ENCODE data around the gene EFEMP1.

Gene EFEMP1

GRCh38 chr2:55876429-55877086 lies 47.0 kb downstream of the EFEMP1 start:
- Histone ChIP-seq H3K4me1 (ENCODE audit: control insufficient read depth, insufficient read depth, low read length) (no peaks in the 10 kb centered on the region), H3K9ac (ENCODE audit: low read depth, low read length) (no peak overlapping the region), H3K9me3 (ENCODE audit: control insufficient read depth, insufficient read depth, low read length) (no peaks in the 10 kb centered on the region), H3K27me3 (ENCODE audit: control insufficient read depth, insufficient read depth, low read length) (no peaks in the 10 kb centered on the region), H3K4me3 (ENCODE audit: low read depth, low read length) (no peak overlapping the region), H3K36me3 (ENCODE audit: control insufficient read depth, insufficient read depth, low read length) (no peaks in the 10 kb centered on the region)

- Histone ChIP-seq H3K27me3 (ENCODE audit: control insufficient read depth, insufficient read depth, low read length) (no peaks in the 10 kb centered on the region), H3K4me3 (ENCODE audit: low read depth, low read length) (no peak overlapping the region), H3K9me3 (ENCODE audit: control insufficient read depth, insufficient read depth, low read length) (no peaks in the 10 kb centered on the region), H3K36me3 (ENCODE audit: control insufficient read depth, insufficient read depth, low read length) (no peaks in the 10 kb centered on the region), H3K9ac (ENCODE audit: low read depth, low read length) (no peak overlapping the region), H3K4me1 (ENCODE audit: control insufficient read depth, insufficient read depth, low read length) (no peaks in the 10 kb centered on the region)
Measured at GRCh38 chr2:55875434-55876135, 48.0 kb downstream of the EFEMP1 start.

- no peaks in the 10 kb centered on the region for H3K9me3 ChIP-seq (ENCODE audit: control insufficient read depth, insufficient read depth, low read length)
- no peaks in the 10 kb centered on the region for H3K36me3 ChIP-seq (ENCODE audit: control insufficient read depth, insufficient read depth, low read length)
- no peaks in the 10 kb centered on the region for H3K27me3 ChIP-seq (ENCODE audit: control insufficient read depth, insufficient read depth, low read length)
- no peak overlapping the region for H3K9ac ChIP-seq (ENCODE audit: low read depth, low read length)
- H3K4me3 ChIP-seq (ENCODE audit: low read depth, low read length) = no peak overlapping the region
- H3K4me1 ChIP-seq (ENCODE audit: control insufficient read depth, insufficient read depth, low read length) = no peaks in the 10 kb centered on the region
Measured at GRCh38 chr2:55874338-55874737, 49.2 kb downstream of the EFEMP1 start.

- Histone ChIP-seq H3K4me3 (ENCODE audit: low read depth, low read length) (no peak overlapping the region), H3K9me3 (ENCODE audit: control insufficient read depth, insufficient read depth, low read length) (no peaks in the 10 kb centered on the region), H3K36me3 (ENCODE audit: control insufficient read depth, insufficient read depth, low read length) (no peaks in the 10 kb centered on the region), H3K9ac (ENCODE audit: low read depth, low read length) (no peak overlapping the region), H3K27me3 (ENCODE audit: control insufficient read depth, insufficient read depth, low read length) (no peaks in the 10 kb centered on the region), H3K4me1 (ENCODE audit: control insufficient read depth, insufficient read depth, low read length) (no peaks in the 10 kb centered on the region)
Measured at GRCh38 chr2:55871637-55872036, 51.9 kb downstream of the EFEMP1 start.

GRCh38 chr2:55869637-55870325 lies 53.8 kb downstream of the EFEMP1 start:
- H3K9me3 ChIP-seq (ENCODE audit: control insufficient read depth, insufficient read depth, low read length) = no peaks in the 10 kb centered on the region
- H3K4me1 ChIP-seq (ENCODE audit: control insufficient read depth, insufficient read depth, low read length) = no peaks in the 10 kb centered on the region
- H3K4me3 ChIP-seq (ENCODE audit: low read depth, low read length) = no peak overlapping the region
- H3K36me3 ChIP-seq (ENCODE audit: control insufficient read depth, insufficient read depth, low read length) = no peaks in the 10 kb centered on the region
- H3K9ac ChIP-seq (ENCODE audit: low read depth, low read length) = no peak overlapping the region
- no peaks in the 10 kb centered on the region for H3K27me3 ChIP-seq (ENCODE audit: control insufficient read depth, insufficient read depth, low read length)

GRCh38 chr2:55865096-55865835 lies 58.3 kb downstream of the EFEMP1 start:
- Histone ChIP-seq H3K4me3 (ENCODE audit: low read depth, low read length) (no peak overlapping the region), H3K4me1 (ENCODE audit: control insufficient read depth, insufficient read depth, low read length) (no peaks in the 10 kb centered on the region), H3K9me3 (ENCODE audit: control insufficient read depth, insufficient read depth, low read length) (no peaks in the 10 kb centered on the region), H3K9ac (ENCODE audit: low read depth, low read length) (no peak overlapping the region), H3K36me3 (ENCODE audit: control insufficient read depth, insufficient read depth, low read length) (no peaks in the 10 kb centered on the region), H3K27me3 (ENCODE audit: control insufficient read depth, insufficient read depth, low read length) (no peaks in the 10 kb centered on the region)

- H3K9ac ChIP-seq (ENCODE audit: low read depth, low read length) = no peak overlapping the region
- H3K4me3 ChIP-seq (ENCODE audit: low read depth, low read length) = no peak overlapping the region
- H3K36me3 ChIP-seq (ENCODE audit: control insufficient read depth, insufficient read depth, low read length) = no peaks in the 10 kb centered on the region
- H3K27me3 ChIP-seq (ENCODE audit: control insufficient read depth, insufficient read depth, low read length) = no peaks in the 10 kb centered on the region
- H3K9me3 ChIP-seq (ENCODE audit: control insufficient read depth, insufficient read depth, low read length) = no peaks in the 10 kb centered on the region
- no peaks in the 10 kb centered on the region for H3K4me1 ChIP-seq (ENCODE audit: control insufficient read depth, insufficient read depth, low read length)
Measured at GRCh38 chr2:55864351-55865084, 59.1 kb downstream of the EFEMP1 start.

GRCh38 chr2:55862673-55863390 lies 60.8 kb downstream of the EFEMP1 start:
- Histone ChIP-seq H3K9ac (ENCODE audit: low read depth, low read length) (no peak overlapping the region), H3K36me3 (ENCODE audit: control insufficient read depth, insufficient read depth, low read length) (no peaks in the 10 kb centered on the region), H3K4me1 (ENCODE audit: control insufficient read depth, insufficient read depth, low read length) (no peaks in the 10 kb centered on the region), H3K4me3 (ENCODE audit: low read depth, low read length) (no peak overlapping the region), H3K27me3 (ENCODE audit: control insufficient read depth, insufficient read depth, low read length) (no peaks in the 10 kb centered on the region), H3K9me3 (ENCODE audit: control insufficient read depth, insufficient read depth, low read length) (no peaks in the 10 kb centered on the region)

GRCh38 chr2:55862246-55862645 lies 61.3 kb downstream of the EFEMP1 start:
- no peaks in the 10 kb centered on the region for H3K9me3 ChIP-seq (ENCODE audit: control insufficient read depth, insufficient read depth, low read length)
- H3K4me1 ChIP-seq (ENCODE audit: control insufficient read depth, insufficient read depth, low read length) = no peaks in the 10 kb centered on the region
- H3K9ac ChIP-seq (ENCODE audit: low read depth, low read length) = no peak overlapping the region
- H3K4me3 ChIP-seq (ENCODE audit: low read depth, low read length) = no peak overlapping the region
- no peaks in the 10 kb centered on the region for H3K36me3 ChIP-seq (ENCODE audit: control insufficient read depth, insufficient read depth, low read length)
- no peaks in the 10 kb centered on the region for H3K27me3 ChIP-seq (ENCODE audit: control insufficient read depth, insufficient read depth, low read length)

- Histone ChIP-seq H3K27me3 (ENCODE audit: control insufficient read depth, insufficient read depth, low read length) (no peaks in the 10 kb centered on the region), H3K9ac (ENCODE audit: low read depth, low read length) (no peak overlapping the region), H3K4me3 (ENCODE audit: low read depth, low read length) (no peak overlapping the region), H3K9me3 (ENCODE audit: control insufficient read depth, insufficient read depth, low read length) (no peaks in the 10 kb centered on the region), H3K4me1 (ENCODE audit: control insufficient read depth, insufficient read depth, low read length) (no peaks in the 10 kb centered on the region), H3K36me3 (ENCODE audit: control insufficient read depth, insufficient read depth, low read length) (no peaks in the 10 kb centered on the region)
Measured at GRCh38 chr2:55861733-55862132, 61.8 kb downstream of the EFEMP1 start.

GRCh38 chr2:55860832-55861231 lies 62.8 kb downstream of the EFEMP1 start:
- Histone ChIP-seq H3K4me3 (ENCODE audit: low read depth, low read length) (no peak overlapping the region), H3K27me3 (ENCODE audit: control insufficient read depth, insufficient read depth, low read length) (no peaks in the 10 kb centered on the region), H3K9me3 (ENCODE audit: control insufficient read depth, insufficient read depth, low read length) (no peaks in the 10 kb centered on the region), H3K36me3 (ENCODE audit: control insufficient read depth, insufficient read depth, low read length) (no peaks in the 10 kb centered on the region), H3K4me1 (ENCODE audit: control insufficient read depth, insufficient read depth, low read length) (no peaks in the 10 kb centered on the region), H3K9ac (ENCODE audit: low read depth, low read length) (no peak overlapping the region)

Measured in iPS-15b (cell line).